ENCODE results near the gene DCN.
"Not testable (repeated sequence)": the region's sequence is repeated elsewhere in the genome, so short reads cannot be mapped to it uniquely, and the experiment has no call there.

Gene DCN

DNA sequence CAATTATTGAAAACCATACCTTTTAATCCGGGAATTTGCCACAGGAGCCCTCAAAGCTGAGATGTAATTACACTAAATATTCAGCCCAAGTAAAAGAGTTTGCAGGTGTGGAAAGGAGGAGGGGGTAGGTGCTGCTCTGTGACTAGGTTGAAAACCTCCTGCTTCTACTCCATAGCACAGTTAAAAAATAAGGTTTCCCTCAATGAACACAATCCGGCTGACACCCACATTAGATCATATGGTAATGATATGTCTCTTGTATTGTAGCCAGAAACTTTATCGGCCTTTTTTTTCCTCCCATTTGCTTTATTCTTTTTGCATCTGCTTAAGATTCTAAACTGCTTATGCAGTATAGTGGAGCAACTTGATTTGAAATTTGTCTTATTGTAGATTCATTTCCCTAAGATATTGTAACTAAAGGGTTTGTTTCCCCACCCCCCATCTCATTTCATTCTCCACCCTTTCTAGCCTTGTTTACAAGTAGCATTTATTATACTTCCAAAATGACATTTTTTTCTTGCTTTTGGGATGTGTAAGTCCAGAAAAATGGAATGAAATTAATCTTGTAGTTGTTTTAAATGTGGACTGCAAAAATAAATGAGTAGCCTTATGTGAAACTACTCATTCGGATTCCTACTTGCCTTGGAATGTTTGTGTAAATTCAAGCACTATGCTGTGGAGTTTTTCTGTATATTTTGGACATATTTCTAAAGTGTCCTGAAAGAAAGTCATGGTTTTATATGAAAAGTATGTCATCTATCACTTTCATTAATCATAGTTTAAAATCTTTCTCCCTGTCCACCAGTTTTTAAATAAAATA, at the start of gene DCN:
DCN (minus strand) TSS at position 182 of the 820 bp plus-strand sequence. CDS start 4,265 bp downstream, outside the sequence.
- DNase-seq: no peak

- no peak for DNase-seq
These were observed 48.2 kb upstream of the DCN start for GRCh38 chr12:91230841-91231240.

GRCh38 chr12:91226951-91227350, 44.3 kb upstream of the DCN start:
- DNase-seq: no peak

DNA sequence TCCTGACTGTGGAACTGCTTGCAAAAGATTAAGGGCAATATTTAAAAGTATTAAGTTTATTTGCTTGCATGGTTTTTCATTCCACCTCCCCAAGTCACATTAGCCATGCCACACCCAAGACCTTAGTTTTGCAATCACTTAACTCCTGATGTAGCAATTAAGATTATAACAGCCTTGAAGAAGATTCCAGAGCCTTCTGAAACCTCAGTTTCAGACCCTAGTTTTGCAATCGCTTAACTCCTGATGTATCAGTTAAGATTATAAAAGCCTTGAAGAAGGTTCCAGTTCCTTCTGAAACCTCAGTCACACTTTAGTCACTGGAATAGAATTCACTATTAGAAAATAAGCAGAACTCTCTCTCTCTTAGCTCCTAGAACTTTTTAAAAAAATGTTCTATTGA, 42.7 kb upstream of the DCN start:
- no peak for DNase-seq

DNA sequence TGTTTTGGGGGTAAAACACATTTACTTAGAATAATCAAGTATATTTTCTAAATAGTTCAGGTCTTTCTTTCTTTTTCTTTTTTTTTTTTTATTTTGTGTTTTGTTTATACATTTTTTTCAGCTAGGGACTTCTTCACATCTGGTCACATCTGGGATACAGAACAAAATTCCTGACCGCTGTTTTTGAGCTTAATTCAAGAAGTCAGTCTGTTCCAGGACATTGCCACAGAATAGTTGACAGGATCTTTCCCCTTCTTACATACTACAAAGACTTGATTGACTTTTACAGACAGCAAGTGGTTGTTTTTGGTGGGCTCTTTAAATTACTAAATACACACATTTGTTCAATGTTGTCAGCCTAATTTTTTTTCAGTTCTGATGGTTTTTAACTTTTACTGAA, 41.8 kb upstream of the DCN start:
- no peak for DNase-seq

- no peak for DNase-seq
These were observed 40.1 kb upstream of the DCN start for GRCh38 chr12:91222746-91223145.

GRCh38 chr12:91219919-91220318, 37.3 kb upstream of the DCN start:
- no peak for DNase-seq

- no peak for DNase-seq
These were observed 36.9 kb upstream of the DCN start for GRCh38 chr12:91219511-91219910.

- no peak for DNase-seq
These were observed 34.3 kb upstream of the DCN start for GRCh38 chr12:91216871-91217270.

DNA sequence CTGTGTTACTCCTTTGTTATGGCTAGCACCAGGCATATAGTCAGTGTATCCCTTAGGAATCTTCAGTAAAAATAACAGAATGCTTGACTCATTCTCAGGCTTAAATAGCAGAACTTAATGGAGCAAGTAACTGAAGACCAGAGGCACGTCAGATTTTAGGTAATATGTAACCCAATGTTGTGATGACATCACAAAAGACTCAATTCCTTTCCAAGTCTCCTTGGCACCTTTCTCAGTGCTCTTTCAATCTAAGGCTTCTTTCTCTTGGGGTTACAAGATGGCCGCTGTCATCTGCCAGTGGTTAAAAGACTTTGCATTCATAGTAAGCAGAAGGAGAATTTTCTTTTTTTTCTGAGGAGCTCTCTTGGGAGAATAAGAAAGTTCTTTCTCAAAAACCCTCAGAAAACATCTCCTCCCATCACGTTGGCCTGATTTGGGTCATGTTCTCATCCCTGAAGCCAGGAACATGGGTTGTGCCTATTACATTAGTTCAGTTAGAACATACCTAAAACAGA, 33.4 kb upstream of the DCN start:
- no peak for DNase-seq

DNA sequence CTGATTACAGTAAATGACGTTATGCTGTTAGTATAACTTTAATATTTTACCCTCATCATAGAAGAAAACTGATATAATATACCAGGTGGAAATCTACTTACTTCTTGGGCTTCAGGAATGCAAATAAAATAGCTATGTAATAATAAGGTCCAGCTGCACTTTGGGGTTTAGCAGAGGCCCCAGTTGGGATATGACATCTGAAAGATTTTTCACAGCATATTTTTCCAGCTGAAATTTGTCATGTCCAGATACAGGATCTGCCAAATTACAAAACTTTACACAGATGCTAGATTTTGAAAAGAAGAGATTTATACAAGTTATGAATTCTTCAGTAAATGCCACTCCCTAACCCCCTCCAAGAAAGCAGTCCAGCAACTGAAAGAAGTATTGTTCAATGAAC, 29.2 kb upstream of the DCN start:
- no peak for DNase-seq

GRCh38 chr12:91210618-91211017, 28.0 kb upstream of the DCN start:
- no peak for DNase-seq

DNA sequence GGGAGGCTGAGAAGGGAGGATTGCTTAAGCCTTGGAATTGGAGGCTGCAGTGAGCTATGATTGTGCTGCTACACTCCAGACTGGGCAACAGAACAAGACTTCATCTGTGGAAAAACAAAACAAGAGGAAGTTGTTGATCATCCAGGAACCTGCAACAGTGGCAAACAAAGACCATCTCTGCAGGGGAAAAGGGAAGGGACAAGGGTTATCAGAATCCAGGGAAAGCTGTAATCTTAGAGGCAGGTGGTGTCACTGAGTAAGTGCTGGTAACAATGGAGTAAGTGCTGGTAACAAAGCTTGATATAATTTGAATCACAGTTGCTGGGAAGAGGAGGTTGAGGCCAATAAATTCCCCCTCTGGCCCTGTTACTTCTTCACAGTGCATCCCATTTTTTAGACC, 27.5 kb upstream of the DCN start:
- DNase-seq: no peak

- DNase-seq: not testable (repeated sequence)
These were observed 24.7 kb upstream of the DCN start for GRCh38 chr12:91207301-91207700.

- no peak for DNase-seq
These were observed 23.2 kb upstream of the DCN start for GRCh38 chr12:91205811-91206210.

GRCh38 chr12:91204421-91204820, 21.8 kb upstream of the DCN start:
- no peak for DNase-seq

DNA sequence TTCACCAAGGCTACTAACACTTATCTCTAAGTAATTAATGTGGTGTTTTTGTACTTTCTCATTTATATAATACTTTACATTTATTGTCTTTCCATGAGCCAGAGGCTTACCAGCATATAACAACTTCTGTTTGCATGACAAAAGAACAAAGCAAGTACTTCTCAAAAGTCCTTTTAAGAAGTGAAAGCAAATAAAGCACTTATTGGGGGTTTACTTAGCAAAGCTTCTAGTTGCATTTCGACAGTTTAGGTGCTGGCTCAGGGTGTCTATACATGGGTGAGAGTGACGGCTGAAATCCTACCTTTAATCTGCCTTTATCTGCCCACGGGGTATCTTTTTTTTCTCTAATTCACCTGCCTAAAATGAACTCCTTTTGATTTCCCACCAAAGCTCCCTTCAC, 21.0 kb upstream of the DCN start:
- no peak for DNase-seq

GRCh38 chr12:91202390-91202789, 19.8 kb upstream of the DCN start:
- DNase-seq: no peak

GRCh38 chr12:91196436-91196835, 13.8 kb upstream of the DCN start:
- no peak for DNase-seq

DNA sequence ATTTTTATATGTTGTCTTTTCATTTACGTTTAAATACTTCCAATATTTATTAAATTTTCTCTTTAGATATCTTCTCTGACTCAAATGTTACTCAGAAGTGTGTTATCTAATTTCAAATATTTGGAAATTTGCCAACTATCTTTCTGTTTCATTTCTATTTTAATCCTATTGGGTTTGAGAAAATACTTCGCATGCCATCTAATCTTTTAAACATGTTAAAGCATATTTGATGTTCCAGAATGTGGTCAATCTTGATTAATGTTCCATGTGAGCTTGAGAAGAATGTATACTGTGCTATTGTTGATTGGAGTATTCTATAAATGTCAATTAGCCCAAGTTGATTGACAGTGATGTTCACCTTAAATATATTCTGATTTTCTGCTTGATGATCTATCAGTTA, 11.9 kb upstream of the DCN start:
- no peak for DNase-seq

- no peak for DNase-seq
These were observed 9.0 kb upstream of the DCN start for GRCh38 chr12:91191513-91192111.

- DNase-seq: no peak
These were observed 6.9 kb upstream of the DCN start for GRCh38 chr12:91189516-91189915.

DNA sequence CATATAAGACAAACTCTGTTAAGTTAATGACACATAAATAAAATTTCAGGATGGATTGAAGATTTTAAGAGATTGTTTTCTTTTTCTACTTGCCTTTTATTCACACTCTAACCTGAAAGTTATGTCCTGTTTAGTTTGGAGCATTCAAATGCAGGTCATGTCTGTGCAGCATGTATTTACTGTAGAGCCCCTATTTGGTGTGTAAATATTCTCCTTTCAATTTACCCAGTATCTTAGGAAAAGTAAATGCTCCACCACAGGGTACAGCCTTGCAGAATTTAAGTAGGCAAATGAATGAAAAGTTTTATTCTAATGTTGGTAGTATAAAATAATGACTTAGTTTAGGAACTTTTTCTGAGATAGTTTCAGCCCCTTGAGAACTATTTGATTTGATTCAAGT, 6.2 kb upstream of the DCN start:
- DNase-seq: no peak

DNA sequence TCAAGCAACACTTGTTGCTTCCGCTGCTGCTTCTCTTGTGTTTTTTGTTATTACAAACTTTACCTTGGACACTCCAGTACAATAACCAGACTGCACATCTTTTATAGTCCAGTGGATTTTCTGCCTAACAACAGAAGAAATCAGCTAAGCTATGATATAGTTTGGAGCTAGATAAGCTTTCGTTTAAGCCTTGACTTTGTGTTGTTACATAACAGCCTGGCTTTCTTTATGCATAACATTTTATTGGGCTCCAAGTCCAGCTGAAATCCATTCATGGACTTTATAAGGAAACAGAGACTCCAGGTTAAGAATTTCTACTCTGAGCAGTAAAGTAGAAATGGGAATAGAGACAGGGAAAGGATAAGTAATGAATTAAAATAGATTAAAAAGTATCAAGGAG, 3.5 kb upstream of the DCN start:
- no peak for DNase-seq

GRCh38 chr12:91185421-91185820, 2.8 kb upstream of the DCN start:
- no peak for DNase-seq

Data from DMS153 (cell line).